C4-2B (cell line): ENCODE data around the gene ENDOU.

ENCODE experiments used
- CTCF ChIP-seq: fragments of 450-650 bp; conservative IDR thresholded peaks from 2 replicates; pipeline ENCODE4 v1.5.1; 2017; ENCODE audit warnings: mild to moderate bottlenecking
- ZFX ChIP-seq: fragments of 450-650 bp; IDR thresholded peaks from 2 replicates; pipeline ENCODE4 v1.6.1; 2017

GRCh38 chr12:47750229-47750798 lies 25.0 kb upstream of the ENDOU start:
- TF ChIP-seq CTCF = no peak
- TF ChIP-seq ZFX = no peak
